UCSD-AML1 (cell line): ENCODE results near the gene LSS.
"Not testable (repeated sequence)": the region's sequence is repeated elsewhere in the genome, so short reads cannot be mapped to it uniquely, and the experiment has no call there.

Source experiments
- DNase-seq: peaks from one replicate; lab custom pipeline; 2025; ENCODE audit not compliant: unreplicated experiment; lab: John Stamatoyannopoulos, UW

The LSS gene

DNA sequence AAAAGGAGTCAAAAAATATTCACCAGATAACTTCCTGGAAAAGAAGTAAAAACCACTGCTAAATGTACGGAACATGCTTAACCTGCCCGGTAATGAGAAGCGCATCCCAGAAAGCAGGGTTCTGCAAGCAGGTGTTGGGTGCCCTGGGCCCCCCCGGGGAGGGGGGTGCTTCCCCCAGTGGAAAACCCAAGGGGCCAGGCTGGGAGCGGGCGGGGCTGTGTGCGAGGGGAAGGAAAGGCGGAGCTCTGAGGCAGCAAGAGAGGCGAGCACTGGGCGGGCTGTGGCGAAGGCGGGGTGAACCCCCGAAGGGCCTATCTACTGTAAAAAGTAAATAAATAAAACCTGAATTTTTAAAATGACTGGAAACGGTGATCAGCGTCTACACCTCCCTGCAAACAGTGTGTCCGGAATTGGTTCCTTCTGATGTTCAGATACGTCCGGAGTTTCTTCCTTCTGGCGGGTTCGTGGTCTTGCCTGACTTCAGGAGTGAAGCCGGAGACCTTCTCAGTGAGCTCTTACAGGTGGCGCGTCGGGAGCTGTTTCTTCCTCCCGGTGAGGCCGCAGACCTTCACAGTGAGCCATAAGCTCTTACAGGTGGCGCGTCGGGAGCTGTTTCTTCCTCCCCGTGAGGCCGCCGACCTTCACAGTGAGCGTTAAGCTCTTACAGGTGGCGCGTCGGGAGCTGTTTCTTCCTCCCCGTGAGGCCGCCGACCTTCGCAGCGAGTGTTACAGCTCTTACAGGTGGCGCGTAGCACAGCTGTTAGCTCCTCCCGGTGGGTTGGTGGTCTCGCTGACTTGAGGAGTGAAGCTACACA, 86.6 kb downstream of the LSS start:
- no peak for DNase-seq

- DNase-seq, result not testable (repeated sequence)
These were observed 88.1 kb downstream of the LSS start for GRCh38 chr21:46140352-46141003.

GRCh38 chr21:46139686-46140085, 88.9 kb downstream of the LSS start:
- DNase-seq, result no peak

DNA sequence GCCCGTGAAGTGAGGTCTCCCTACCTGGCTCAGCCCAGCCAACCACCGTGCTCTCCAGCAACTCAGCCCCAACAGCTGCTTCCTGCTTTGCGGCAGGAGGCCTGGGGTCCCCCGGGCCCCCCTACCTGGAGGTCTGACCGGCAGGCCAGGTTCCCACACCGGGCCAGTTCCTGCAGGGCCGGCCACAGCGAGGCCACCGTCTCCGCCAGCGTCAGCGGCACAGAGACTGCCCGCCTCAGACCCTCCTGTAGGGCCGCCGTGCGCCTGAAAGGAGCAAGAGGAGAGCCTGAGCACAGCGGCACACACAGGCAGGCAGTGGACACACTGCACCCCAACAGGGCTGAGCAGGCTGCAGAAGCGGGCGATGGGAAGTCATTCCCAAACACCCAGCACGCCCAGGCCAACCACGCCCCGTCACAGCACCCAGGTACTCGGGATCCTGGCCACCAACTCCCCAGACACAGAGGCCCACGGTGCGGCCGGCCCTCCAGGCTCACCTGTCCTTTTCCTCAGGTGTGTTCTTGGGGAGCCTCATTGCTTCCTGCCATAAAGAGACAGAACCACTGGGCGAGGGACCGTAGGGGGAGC, 90.1 kb downstream of the LSS start:
- no peak for DNase-seq
